HG02852 (cell line): ENCODE data around the gene POF1B.
"Not testable (repeated sequence)": the region's sequence is repeated elsewhere in the genome, so short reads cannot be mapped to it uniquely, and the experiment has no call there.

ENCODE experiments used
- ATAC-seq: cut with Tn5 transposase; IDR thresholded peaks from one replicate; pipeline ENCODE4 v1.9.1; 2021; ENCODE audit warnings: mild to moderate bottlenecking, moderate library complexity; ENCODE audit not compliant: unreplicated experiment

POF1B gene, protein sequence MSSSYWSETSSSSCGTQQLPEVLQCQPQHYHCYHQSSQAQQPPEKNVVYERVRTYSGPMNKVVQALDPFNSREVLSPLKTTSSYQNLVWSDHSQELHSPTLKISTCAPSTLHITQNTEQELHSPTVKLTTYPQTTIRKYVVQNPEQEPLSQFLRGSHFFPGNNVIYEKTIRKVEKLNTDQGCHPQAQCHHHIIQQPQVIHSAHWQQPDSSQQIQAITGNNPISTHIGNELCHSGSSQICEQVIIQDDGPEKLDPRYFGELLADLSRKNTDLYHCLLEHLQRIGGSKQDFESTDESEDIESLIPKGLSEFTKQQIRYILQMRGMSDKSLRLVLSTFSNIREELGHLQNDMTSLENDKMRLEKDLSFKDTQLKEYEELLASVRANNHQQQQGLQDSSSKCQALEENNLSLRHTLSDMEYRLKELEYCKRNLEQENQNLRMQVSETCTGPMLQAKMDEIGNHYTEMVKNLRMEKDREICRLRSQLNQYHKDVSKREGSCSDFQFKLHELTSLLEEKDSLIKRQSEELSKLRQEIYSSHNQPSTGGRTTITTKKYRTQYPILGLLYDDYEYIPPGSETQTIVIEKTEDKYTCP

GRCh38 chrX:85379174-85379907 lies at the start of gene POF1B:
POF1B (minus strand) TSS chrX:85379665; CDS start chrX:85379454, 211 bp downstream.
- ATAC-seq, result no peak

DNA sequence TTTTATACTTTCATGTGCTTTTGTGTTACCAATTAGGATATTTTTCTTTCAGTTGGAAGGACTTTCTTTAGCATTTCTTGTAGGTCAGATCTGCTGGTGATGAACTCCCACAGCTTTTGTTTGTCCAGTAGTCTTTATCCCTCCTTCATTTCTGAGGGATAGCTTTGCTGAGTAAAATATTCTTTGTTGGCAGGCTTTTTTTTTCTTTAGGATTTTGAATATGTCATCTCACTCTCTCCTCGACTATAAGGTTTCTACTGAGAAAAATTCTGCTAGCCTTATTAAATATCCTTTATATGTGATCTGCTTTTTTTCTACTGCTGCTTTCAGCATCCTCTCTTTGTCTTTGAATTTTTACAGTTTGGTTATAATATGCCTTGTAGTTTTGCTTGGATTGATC lies 49.6 kb upstream of the POF1B start:
- ATAC-seq, result no peak

DNA sequence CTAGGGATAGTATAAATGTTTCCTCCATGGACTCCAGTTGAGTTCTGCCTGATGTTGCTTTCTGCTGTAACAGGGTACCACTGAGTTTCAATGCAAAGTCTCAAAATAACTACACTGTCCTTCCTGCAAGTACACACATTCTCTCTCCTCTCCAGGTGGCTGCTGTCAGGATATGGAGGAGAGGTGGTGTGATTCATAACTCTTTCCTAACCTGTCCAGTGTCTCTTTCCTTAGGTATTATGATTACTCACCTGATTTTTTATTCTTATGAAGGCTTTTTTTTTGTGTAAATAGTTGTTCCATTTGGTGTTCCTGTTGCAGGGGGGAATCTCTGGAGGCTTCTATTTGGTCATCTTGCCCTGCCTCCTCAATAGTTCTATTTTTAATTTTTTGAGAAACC lies 39.8 kb upstream of the POF1B start:
- ATAC-seq, result no peak

GRCh38 chrX:85391878-85392238 lies 12.4 kb upstream of the POF1B start:
- ATAC-seq, result no peak

GRCh38 chrX:85391185-85391877 lies 11.9 kb upstream of the POF1B start:
- ATAC-seq, result no peak

DNA sequence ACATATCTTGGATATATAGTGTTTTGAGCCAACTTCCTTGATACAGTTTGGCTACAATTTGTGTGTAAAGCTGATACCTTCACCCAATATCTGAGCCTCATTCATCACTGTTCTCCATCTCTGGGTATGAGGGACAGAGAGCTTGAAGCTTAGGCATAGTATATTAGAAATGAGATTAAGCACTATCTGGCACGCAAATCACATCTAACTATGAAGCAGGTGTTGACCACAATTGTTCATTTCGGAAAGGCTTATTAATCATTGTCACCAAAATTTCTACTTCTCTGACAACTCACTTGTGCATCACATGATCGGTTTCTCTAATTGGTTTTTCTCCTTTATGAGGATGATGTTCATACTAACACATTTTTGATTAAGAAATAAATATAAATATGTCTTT lies 2.1 kb upstream of the POF1B start:
- ATAC-seq, result no peak

GRCh38 chrX:85378461-85378860 lies 1.0 kb downstream of the POF1B start:
- no peak for ATAC-seq

DNA sequence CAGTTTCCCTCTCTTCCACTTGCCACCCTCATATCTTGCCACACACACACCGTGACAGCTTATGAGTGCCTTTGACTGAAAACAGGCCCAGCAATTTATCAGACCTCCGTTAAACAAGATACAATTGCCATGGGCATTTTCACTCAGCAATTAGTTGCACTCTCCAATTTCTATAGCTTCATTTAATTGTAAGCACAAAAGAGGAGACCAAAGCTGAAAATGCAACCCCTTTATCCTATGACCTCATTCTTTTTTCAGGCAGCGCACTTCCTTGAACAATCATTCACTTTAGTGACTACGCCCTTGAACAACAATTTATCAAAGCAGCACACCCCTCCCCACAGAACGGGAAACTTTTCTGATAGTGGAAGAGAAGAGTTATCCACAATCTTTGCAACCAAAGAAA lies 4.1 kb downstream of the POF1B start:
- no peak for ATAC-seq

DNA sequence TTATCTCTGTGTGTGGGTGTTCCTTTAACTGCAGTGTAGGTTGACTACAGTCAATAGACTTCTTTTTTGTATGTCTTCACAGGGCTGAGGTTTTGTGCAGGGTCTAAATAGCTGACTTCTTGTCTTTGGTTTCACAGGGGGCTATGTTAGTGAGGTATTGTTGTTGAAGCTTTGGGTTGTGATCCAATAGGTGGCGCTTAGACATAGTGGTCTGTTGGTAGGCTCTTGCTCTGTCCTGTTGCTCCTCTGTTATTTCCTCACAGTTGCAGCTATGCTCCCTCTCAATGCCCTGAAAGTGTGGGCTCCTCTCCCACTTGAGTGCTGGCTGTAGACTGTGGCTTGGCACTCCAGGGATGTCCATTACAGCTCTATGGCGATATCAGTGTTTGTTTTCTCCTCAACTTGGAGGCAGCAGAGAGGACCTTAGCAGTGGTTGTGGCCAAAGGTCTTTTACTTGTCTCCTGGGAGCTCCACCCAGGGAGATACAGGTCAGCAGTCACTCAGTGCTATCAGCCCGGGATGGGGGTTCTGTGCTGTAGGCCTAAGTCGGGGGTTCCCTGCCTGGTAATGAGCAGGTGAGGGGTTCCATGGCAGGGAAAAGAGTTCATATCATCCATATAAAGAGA lies 14.0 kb downstream of the POF1B start:
- ATAC-seq, result no peak

- ATAC-seq, result no peak
These were observed 20.4 kb downstream of the POF1B start for GRCh38 chrX:85359051-85359450.

- ATAC-seq, result no peak
These were observed 33.9 kb downstream of the POF1B start for GRCh38 chrX:85345523-85345922.

DNA sequence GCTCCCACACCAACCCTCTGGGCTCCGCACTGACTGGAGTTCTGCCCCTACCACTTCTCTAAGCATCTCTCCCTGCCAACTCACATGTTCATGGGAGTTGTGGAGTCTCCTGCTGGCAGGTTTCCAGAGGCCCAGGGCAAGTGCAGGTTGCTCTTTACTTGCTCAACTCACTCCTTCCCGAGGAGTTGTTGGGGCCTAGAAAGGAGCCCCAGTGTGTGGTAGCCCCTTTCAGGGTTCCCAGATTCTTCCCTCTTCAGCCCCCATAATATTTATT lies 52.5 kb downstream of the POF1B start:
- ATAC-seq, result no peak

DNA sequence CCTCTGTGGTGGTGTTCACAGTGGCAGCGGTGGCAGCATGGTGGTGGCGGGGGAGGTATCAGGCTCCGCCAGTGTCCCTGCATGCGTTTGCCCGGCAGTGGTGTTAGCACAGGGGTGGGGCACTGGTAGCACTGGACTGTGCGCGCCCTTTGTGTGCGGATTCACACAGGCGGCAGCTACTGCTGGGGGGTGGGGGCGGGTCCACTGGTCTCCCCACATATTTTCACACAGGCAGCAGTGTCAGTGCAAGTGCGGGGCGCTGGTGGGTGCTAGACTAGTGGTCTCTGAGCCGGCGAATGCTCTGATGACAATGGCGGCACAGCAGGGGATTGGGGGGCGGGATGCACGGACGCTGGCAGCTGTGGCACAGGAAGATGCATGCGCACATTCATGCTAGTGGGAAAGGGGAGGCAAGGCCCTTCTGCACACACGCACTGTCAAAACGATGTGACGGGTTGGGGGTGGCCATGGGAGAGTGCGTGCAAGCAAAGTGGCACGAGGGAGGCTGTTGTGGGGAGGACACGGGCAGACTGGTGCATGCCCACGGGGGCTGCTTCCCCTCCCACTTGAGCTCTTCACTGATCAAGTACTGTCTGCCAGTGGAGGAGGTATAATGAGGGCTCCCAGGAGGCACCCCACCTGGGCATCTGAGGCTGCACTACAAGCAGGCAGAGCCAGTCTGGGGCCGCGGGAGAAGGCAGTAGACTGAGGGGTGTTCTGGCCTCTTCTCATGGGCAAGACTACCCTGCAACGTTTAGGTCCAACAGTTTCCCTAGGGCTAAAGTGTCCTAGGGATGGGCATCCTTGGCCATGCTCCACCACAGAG lies 53.0 kb downstream of the POF1B start:
- ATAC-seq, result no peak

DNA sequence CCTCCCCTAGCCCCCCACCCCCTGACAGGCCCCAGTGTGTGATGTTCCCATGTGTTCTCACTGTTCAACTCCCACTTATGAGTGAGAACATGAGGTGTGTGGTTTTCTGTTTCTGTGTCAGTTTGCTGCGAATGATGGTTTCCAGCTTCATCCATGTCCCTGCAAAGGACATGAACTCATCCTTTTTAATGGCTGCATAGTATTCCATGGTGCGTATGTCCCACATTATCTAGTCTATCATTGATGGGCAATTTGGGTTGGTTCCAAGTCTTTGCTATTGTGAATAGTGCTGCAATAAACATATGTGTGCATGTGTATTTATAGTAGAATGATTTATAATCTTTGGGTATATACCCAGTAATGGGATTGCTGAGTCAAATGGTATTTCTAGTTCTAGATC lies 68.1 kb downstream of the POF1B start:
- ATAC-seq, result not testable (repeated sequence)

DNA sequence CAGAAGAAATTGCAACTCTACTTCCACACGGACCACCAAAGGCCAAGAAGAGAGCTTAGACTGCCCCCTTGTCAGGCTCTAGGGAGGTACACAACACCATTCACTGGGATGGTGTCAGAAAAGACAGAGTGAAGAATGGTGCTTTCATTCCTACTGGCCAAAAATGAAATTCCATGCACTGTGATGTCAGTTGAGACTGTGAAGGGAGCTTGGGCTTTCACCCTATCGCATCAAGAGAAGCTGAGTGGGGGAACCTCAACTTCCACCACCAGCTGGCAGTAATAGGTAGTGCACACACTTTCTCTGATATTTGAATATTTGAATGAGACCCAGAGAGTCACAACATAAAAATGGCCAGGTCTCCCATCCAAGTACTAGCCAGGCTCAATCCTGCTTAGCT lies 69.7 kb downstream of the POF1B start:
- no peak for ATAC-seq

- peak; percentile 80 for ATAC-seq
These were observed 75.9 kb downstream of the POF1B start for GRCh38 chrX:85303544-85303943.

GRCh38 chrX:85288992-85289723 lies 90.3 kb downstream of the POF1B start:
- no peak for ATAC-seq

- not testable (repeated sequence) for ATAC-seq
These were observed 94.2 kb downstream of the POF1B start for GRCh38 chrX:85285286-85285685.

DNA sequence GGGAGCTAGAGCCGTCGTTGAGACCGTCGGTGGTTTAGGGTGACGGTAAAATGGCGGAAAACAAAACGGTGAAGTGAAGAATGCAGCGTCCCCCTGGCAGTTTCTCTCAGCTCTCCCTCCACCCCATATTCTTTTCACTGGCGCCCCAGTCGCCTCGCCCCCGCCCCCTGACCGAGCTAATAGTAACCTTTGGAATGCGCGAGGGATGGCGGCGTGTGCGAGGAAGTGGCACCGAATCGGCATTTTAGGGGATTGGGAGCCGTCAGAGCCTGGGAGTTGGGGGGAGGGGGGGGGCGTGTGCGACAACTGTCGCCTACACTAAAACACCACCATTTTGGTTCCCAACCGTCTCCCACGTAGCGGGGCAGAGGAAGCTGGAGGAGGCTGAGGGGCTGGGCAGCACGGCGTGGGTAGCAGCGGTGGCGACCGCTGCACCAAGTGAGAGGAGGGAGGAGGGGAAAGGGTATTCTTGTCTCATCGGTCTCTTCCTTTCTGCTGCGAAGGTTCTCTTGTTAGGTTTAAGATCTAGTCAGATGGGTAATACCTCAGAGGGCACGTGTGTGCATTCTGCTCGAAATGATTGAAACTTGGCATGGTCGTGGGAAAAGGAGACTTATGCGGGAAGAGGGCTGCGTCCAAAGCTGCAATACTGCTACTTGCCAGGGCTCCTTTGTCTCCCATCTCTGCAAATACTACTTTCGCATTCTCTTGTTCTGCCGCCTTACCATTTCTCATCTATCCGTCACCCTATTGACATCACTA lies 134.8 kb downstream of the POF1B start:
- peak; percentile 50 for ATAC-seq
